Esophagus squamous epithelium (tissue), 5 donors: ENCODE measurements around the gene TSEN15. TPM values are rescaled to one million over a fixed set of nuclear protein-coding genes. Genes with fewer than 3 reads are reported as not detected.

ENCODE experiments used
- DNase-seq: peaks from one replicate; lab custom pipeline; 2025; lab: John Stamatoyannopoulos, UW
- H3K27ac ChIP-seq, 4 donors: fragments of 200-600 bp; sonication (generic); one replicate each; pipeline ENCODE4 v1.5.1; 2016 to 2019; ENCODE audit warnings: mild to moderate bottlenecking in 1 of 4
- H3K27me3 ChIP-seq, 4 donors: fragments of 200-600 bp; sonication (generic); 1 replicate in 3 of 4; 2 replicates in 1 of 4; pipeline versions ENCODE4 v1.5.1 to v1.6.0; 2017 to 2021; ENCODE audit warnings: antibody characterized with exemption in 1 of 4
- H3K36me3 ChIP-seq, 3 donors: fragments of 200-600 bp; sonication (generic); one replicate each; pipeline ENCODE4 v1.5.1; 2016 to 2019
- H3K4me1 ChIP-seq, 3 donors: fragments of 200-600 bp; sonication (generic); one replicate each; pipeline ENCODE4 v1.5.1; 2017 to 2019
- H3K4me3 ChIP-seq, 4 donors: fragments of 200-600 bp; sonication (generic); 1 replicate in 3 of 4; 2 replicates in 1 of 4; pipeline ENCODE4 v1.5.1; 2016 to 2019; ENCODE audit warnings: mild to moderate bottlenecking in 2 of 4, moderate library complexity in 1 of 4
- H3K9me3 ChIP-seq, 3 donors: fragments of 200-600 bp; sonication (generic); one replicate each; pipeline ENCODE4 v1.5.1; 2016 to 2019
- POLR2A ChIP-seq, 4 donors: fragments of 450-650 bp; IDR thresholded peaks; one replicate each; pipeline ENCODE4 v1.6.1; 2017; ENCODE audit warnings: antibody characterized with exemption in 4 of 4, mild to moderate bottlenecking in 4 of 4, moderate library complexity in 3 of 4
- WGBS, 2 donors: methylation state at CpG; one replicate each; pipeline ENCODE4 v1.1.5; 2018; 5-methylcytosine and 5-hydroxymethylcytosine counted together
- intact Hi-C: fragments of 100-400 bp; cut with DNase I; formaldehyde crosslinking; loops from one replicate; pipeline ENCODE4 v1.15.0; 2022
- total RNA-seq, 4 donors: library from RNA; depleted of rRNA; stranded (reverse); fragments of >200 nt; gene quantifications; one replicate each; pipeline ENCODE4 v1.1.0, GENCODE V29; 2016
- TF ChIP-seq, protein P1 (sequence below), 6 experiments: fragments of 450-650 bp in 4 of 6; fragments of 200-600 bp in 2 of 6; sonication (generic) in 2 of 6; IDR thresholded peaks; one replicate each; pipeline ENCODE4 v1.5.1; 2016 to 2019; ENCODE audit warnings: antibody characterized with exemption in 6 of 6, mild to moderate bottlenecking in 4 of 6, moderate library complexity in 4 of 6
- donor health status: DM: yes; HTN: yes; CAD: no.

TSEN15 gene
- total RNA-seq, 4 donors from 2014 or later = 16.5 to 25.4 (median 22.0) TPM

DNA sequence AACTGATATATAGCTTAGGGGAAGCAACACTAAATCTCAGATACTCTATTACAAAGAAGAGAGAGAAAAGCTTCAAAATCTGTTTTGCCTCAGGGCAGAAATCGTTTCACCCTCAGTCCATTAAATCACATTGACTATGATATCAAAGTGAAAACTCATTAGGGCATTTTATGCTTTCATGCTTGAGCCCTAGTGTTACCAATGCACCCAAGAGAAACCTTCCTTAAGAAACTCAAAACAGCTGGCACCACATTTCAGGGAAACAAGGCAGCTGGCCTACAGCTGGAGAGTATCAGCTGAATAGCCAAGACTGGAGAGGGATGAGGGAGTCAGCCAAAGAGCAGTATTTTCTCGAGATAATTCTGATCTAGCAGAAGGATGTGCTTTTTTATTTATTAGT is 28.9 kb upstream of the TSEN15 start:
- 36 to 39% methylated on average over 2 of the region's 2 CpGs for WGBS, 2 donors
- Histone ChIP-seq H3K36me3 (no peaks in the 10 kb centered on the region), H3K9me3 (no peaks in the 10 kb centered on the region), H3K27ac (no peak overlapping the region), H3K4me1 (peaks cover 0 to 25% (median 8%) of the 10 kb centered on the region in 3 donors), H3K4me3 (no peak overlapping the region), H3K27me3 (peaks cover 0 to 14% (median 0%) of the 10 kb centered on the region in 4 donors)
- intact Hi-C loops = no loop called here
- TF ChIP-seq, protein P1, sequence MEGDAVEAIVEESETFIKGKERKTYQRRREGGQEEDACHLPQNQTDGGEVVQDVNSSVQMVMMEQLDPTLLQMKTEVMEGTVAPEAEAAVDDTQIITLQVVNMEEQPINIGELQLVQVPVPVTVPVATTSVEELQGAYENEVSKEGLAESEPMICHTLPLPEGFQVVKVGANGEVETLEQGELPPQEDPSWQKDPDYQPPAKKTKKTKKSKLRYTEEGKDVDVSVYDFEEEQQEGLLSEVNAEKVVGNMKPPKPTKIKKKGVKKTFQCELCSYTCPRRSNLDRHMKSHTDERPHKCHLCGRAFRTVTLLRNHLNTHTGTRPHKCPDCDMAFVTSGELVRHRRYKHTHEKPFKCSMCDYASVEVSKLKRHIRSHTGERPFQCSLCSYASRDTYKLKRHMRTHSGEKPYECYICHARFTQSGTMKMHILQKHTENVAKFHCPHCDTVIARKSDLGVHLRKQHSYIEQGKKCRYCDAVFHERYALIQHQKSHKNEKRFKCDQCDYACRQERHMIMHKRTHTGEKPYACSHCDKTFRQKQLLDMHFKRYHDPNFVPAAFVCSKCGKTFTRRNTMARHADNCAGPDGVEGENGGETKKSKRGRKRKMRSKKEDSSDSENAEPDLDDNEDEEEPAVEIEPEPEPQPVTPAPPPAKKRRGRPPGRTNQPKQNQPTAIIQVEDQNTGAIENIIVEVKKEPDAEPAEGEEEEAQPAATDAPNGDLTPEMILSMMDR (IDR thresholded peaks at IDR 0.05) = no peak
- no peak for TF ChIP-seq POLR2A (IDR thresholded peaks at IDR 0.05)
- no peak for DNase-seq

GRCh38 chr1:184023171-184023570 is 28.4 kb upstream of the TSEN15 start:
- Histone ChIP-seq H3K27me3 (peaks cover 0 to 14% (median 0%) of the 10 kb centered on the region in 4 donors), H3K27ac (no peak overlapping the region), H3K4me3 (no peak overlapping the region), H3K4me1 (peaks cover 0 to 30% (median 13%) of the 10 kb centered on the region in 3 donors), H3K9me3 (no peaks in the 10 kb centered on the region), H3K36me3 (no peaks in the 10 kb centered on the region)
- no peak for DNase-seq
- intact Hi-C loops = no loop called here
- no peak for TF ChIP-seq POLR2A (IDR thresholded peaks at IDR 0.05)
- TF ChIP-seq, protein P1 (IDR thresholded peaks at IDR 0.05) = no peak

DNA sequence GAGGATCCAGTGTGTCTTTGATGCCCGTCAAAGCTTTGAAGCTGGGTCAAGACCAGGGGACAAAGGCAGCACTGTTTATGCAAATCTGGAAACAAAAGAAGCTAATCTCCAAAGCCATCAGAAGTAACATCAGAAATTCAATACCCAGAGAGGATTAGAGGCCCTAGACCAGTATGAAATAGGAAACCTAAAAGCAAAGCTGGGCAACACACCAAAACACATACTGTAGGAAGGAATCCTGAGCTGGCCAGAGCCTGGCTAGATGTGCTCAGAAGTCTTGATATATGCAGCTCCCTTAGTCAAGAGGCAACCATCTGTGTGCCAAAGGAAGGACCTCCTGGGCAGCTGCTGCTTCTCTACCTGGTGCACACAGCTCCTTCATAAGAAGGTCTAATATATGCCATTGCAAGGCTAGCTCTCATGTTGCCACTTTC is 26.3 kb upstream of the TSEN15 start:
- H3K4me3 ChIP-seq = no peak overlapping the region
- H3K36me3 ChIP-seq = no peaks in the 10 kb centered on the region
- intact Hi-C loops = no loop called here
- DNase-seq = no peak
- no peak for TF ChIP-seq POLR2A (IDR thresholded peaks at IDR 0.05)
- TF ChIP-seq, protein P1 (IDR thresholded peaks at IDR 0.05) = no peak
- H3K9me3 ChIP-seq = no peaks in the 10 kb centered on the region
- no peak overlapping the region for H3K27ac ChIP-seq
- H3K27me3 ChIP-seq = peaks cover 0 to 14% (median 0%) of the 10 kb centered on the region in 4 donors
- H3K4me1 ChIP-seq = peaks cover 0 to 40% (median 16%) of the 10 kb centered on the region in 3 donors
- 58 to 75% methylated on average over 1 of the region's 1 CpG for WGBS, 2 donors

DNA sequence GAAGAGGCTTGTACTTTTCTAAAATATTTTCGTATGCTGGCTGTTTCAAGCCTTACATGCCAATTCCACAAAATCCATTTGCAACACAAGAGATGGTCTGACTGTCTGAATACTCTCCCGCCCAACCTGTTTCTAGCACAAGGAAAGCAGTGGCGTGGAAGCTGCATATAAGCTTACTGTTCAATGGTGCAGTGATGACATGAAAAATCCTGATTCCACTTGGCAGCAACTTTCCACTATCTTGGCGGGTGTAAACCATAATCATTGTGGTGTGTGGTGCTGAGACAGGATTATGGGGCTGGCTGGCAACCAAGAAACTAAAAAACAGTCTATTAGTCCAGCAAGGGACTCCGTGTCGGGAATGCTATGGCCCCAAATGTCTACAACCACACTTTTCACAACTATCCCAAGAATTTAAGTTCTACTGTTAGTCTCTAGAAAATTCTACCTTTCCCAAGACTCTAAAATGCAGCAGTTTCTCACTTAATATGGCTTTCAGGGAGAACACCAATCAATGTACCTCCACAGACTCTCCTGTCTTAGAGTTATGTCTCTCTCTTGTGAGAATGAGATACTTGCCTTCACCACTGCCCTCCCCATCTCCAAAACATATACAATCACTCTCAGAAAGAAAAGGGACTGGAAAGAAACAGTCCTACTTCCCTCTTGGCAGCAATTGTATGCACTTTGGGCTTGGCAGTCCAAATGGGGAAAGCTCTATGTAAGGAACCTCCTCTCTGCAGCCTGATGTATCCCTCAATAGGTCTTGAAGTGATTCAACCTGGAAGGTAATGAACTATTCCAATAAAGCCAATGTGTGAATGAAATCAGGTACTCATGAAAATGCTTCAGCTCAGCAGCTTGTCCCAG is 23.5 kb upstream of the TSEN15 start:
- 31 to 50% methylated on average over 6 of the region's 6 CpGs for WGBS, 2 donors
- intact Hi-C loops = no loop called here

More for the DNA sequence above, 23.5 kb upstream of the TSEN15 start:
- DNase-seq = no peak
- no peak for TF ChIP-seq POLR2A (IDR thresholded peaks at IDR 0.05)
- TF ChIP-seq, protein P1 (IDR thresholded peaks at IDR 0.05) = no peak
- no peak overlapping the region for H3K4me3 ChIP-seq
- peaks cover 0 to 29% (median 7%) of the 10 kb centered on the region in 3 donors for H3K4me1 ChIP-seq
- no peaks in the 10 kb centered on the region for H3K36me3 ChIP-seq
- no peak overlapping the region for H3K27ac ChIP-seq
- no peaks in the 10 kb centered on the region for H3K9me3 ChIP-seq
- peaks cover 0 to 22% (median 0%) of the 10 kb centered on the region in 4 donors for H3K27me3 ChIP-seq
